SH-SY5Y (cell line): ENCODE measurements around the gene CCDC32.

ENCODE experiments used
- GATA2 ChIP-seq: IDR thresholded peaks from 2 replicates; pipeline ENCODE4 v1.6.1; 2011; ENCODE audit warnings: mild to moderate bottlenecking, low read depth, low read length
- GATA3 ChIP-seq: IDR thresholded peaks from 2 replicates; pipeline ENCODE4 v1.6.1; 2011; ENCODE audit warnings: low read depth, mild to moderate bottlenecking, low read length, moderate library complexity

DNA sequence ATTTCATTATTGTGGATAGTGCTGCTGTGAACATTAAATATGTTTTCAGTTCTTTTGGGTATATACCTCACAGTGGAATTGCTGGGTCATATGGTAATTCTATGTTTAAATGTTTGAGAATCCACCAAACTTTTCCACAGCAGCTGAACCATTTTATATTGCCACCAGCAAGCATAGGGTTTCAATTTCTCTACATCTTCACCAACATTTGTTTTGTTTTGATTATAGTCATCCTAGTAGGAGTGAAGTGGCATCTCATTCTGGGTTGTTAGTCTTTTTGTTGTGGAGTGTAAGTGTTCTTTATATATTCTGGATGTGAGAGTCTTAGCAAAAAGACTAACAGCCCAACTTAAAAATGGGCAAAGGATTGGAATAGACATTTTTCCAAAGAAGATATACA, 10.3 kb upstream of the CCDC32 start:
- no peak for TF ChIP-seq GATA3
- TF ChIP-seq GATA2 = no peak
